ENCODE measurements around the gene BSN. TPM values are rescaled to one million over a fixed set of nuclear protein-coding genes. Genes with fewer than 3 reads are reported as not detected.

BSN gene
- total RNA-seq, 1 experiment from 2014 or later, result 0.14 TPM

DNA sequence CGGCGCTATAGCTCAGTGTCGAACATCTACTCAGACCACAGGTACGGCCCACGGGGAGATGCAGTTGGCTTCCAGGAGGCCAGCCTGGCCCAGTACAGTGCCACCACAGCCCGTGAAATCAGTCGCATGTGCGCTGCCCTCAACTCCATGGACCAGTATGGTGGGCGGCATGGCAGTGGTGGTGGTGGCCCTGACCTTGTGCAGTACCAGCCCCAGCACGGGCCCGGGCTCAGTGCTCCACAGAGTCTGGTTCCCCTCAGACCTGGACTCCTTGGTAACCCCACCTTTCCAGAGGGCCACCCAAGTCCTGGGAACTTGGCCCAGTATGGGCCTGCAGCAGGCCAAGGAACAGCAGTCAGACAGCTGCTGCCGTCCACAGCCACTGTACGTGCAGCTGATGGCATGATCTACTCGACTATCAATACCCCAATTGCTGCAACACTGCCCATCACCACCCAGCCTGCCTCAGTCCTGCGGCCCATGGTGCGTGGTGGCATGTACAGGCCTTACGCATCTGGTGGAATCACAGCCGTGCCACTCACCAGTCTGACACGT lies 101.5 kb downstream of the BSN start:
- H3K27me3 ChIP-seq, result no peaks in the 10 kb centered on the region
- no peaks in the 10 kb centered on the region; the same call in 1 of the 2 replicates for H3K4me1 ChIP-seq
- no peak overlapping the region for H3K27ac ChIP-seq
- H3K9me3 ChIP-seq (replicated peaks), result no peaks in the 10 kb centered on the region
- DNase-seq, result no peak
- no peaks in the 10 kb centered on the region for H3K36me3 ChIP-seq
- no peak overlapping the region for H3K4me3 ChIP-seq

GRCh38 chr3:49656541-49657112 lies 102.3 kb downstream of the BSN start:
- Histone ChIP-seq H3K27me3 (no peaks in the 10 kb centered on the region), H3K27ac (no peak overlapping the region), H3K9me3 (replicated peaks) (no peaks in the 10 kb centered on the region), H3K4me3 (no peak overlapping the region), H3K4me1 (no peaks in the 10 kb centered on the region; the same call in 1 of the 2 replicates), H3K36me3 (no peaks in the 10 kb centered on the region)
- DNase-seq, result peak; percentile 54 to 58

GRCh38 chr3:49657208-49657915 lies 103.1 kb downstream of the BSN start:
- no peak for DNase-seq
- Histone ChIP-seq H3K4me1 (no peaks in the 10 kb centered on the region; the same call in 1 of the 2 replicates), H3K27me3 (no peaks in the 10 kb centered on the region), H3K9me3 (replicated peaks) (no peaks in the 10 kb centered on the region), H3K36me3 (no peaks in the 10 kb centered on the region), H3K4me3 (no peak overlapping the region), H3K27ac (no peak overlapping the region)

DNA sequence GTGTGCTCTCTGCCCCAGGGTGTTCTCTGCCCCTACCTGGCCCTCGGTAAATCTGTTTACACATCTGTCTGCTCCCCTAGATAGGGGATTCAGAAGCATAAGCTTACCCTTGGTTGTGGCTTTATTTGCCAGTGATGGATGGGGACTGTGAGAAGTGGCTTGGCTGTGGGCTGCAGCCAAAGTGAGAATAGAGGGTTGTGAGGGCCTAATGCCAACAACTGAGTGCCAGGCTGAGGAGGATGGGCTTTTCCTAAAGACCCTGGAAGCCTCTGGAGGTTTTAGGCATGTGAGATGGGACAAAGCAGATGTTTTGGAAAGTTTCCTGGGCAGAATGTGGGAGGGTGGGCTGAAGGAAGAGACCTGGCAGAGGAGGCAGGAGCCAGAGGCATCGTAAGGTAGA lies 104.4 kb downstream of the BSN start:
- Histone ChIP-seq H3K27me3 (no peaks in the 10 kb centered on the region), H3K27ac (no peak overlapping the region), H3K9me3 (replicated peaks) (no peaks in the 10 kb centered on the region), H3K4me1 (no peaks in the 10 kb centered on the region; the same call in 1 of the 2 replicates), H3K36me3 (no peaks in the 10 kb centered on the region), H3K4me3 (no peak overlapping the region)
- DNase-seq, result no peak

DNA sequence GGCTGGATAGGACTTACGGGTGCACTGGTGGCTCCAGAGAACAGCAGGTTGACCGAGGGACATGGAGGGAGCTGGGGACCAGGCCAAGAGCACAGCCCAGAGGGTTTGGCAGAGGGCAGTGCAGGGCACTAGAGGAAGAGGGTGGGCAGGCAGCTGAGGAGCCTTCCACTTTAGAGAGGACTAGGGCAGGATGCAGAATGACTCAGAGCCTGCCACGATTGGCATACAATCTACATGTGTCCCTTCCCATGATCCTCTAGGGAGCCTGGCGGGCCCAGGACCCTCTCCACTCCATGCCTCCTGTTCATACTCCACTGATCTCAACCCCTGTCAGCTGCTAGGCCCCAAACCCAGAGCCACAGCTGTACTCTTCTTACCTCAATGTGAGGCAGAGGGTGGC lies 105.5 kb downstream of the BSN start:
- Histone ChIP-seq H3K4me3 (no peak overlapping the region), H3K27ac (no peak overlapping the region), H3K36me3 (no peaks in the 10 kb centered on the region), H3K27me3 (no peaks in the 10 kb centered on the region), H3K4me1 (no peaks in the 10 kb centered on the region; the same call in 1 of the 2 replicates), H3K9me3 (replicated peaks) (no peaks in the 10 kb centered on the region)
- DNase-seq, result no peak

DNA sequence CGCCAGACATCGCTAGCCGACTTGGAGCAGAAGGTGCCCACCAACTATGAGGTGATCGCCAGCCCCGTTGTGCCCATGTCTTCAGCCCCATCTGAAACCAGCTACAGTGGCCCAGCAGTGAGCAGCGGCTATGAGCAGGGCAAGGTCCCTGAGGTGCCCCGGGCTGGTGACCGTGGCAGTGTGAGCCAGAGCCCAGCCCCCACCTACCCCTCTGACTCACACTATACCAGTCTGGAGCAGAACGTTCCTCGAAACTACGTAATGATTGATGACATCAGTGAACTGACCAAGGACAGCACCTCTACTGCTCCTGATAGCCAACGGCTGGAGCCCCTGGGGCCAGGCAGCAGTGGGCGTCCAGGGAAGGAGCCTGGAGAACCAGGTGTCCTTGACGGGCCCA lies 107.0 kb downstream of the BSN start:
- H3K27me3 ChIP-seq, result no peaks in the 10 kb centered on the region
- no peaks in the 10 kb centered on the region; the same call in 1 of the 2 replicates for H3K4me1 ChIP-seq
- H3K27ac ChIP-seq, result no peak overlapping the region
- no peaks in the 10 kb centered on the region for H3K9me3 ChIP-seq (replicated peaks)
- no peak for DNase-seq
- no peaks in the 10 kb centered on the region for H3K36me3 ChIP-seq
- no peak overlapping the region for H3K4me3 ChIP-seq

GRCh38 chr3:49662021-49662420 lies 107.7 kb downstream of the BSN start:
- no peak overlapping the region for H3K4me3 ChIP-seq
- no peaks in the 10 kb centered on the region for H3K4me1 ChIP-seq
- H3K9me3 ChIP-seq (replicated peaks), result no peaks in the 10 kb centered on the region
- no peak overlapping the region for H3K27ac ChIP-seq
- H3K36me3 ChIP-seq, result no peaks in the 10 kb centered on the region
- no peak for DNase-seq
- H3K27me3 ChIP-seq, result no peaks in the 10 kb centered on the region

DNA sequence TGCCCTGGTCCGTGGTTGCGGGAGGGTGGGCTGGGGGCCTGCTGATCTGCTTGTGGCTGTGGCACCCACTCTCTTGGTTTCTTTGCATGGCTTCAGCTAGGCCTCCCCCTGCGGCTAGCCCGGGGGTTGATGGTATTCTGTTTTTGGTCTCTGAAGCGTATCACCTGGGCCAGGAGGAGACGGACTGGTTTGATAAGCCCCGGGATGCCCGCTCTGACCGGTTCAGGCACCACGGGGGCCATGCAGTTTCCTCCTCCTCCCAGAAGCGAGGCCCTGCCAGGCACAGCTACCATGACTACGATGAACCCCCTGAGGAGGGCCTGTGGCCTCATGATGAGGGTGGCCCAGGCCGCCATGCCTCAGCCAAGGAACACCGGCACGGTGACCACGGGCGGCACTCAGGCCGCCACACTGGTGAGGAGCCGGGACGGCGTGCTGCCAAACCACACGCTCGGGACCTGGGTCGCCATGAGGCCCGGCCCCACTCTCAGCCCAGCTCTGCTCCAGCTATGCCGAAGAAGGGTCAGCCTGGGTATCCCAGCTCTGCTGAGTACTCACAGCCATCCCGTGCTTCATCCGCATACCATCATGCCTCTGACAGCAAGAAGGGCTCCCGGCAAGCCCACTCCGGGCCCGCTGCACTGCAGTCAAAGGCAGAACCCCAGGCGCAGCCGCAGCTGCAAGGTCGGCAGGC lies 108.6 kb downstream of the BSN start:
- Histone ChIP-seq H3K4me3 (no peak overlapping the region), H3K36me3 (no peaks in the 10 kb centered on the region), H3K27ac (no peak overlapping the region), H3K27me3 (no peaks in the 10 kb centered on the region), H3K4me1 (no peaks in the 10 kb centered on the region), H3K9me3 (replicated peaks) (no peaks in the 10 kb centered on the region)
- no peak for DNase-seq

DNA sequence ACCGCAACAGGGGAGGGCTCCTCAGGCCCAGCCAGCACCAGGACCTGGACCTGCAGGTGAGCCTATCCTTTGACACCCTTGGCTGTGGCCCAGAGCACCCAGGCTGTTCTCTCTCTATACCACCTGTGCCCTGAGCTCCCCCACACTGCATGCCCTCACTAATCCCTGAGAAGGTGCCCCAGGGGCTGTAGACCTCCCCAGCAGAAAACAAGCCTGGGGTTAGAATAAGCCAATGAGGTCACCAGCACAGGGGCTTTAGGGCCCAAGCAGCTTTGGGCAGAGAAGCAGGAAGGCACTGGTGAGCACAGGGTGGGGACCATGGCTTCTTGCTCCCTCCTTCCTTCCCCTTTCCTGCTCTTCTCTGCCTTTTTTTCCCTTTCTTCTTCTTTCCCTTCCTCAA lies 109.6 kb downstream of the BSN start:
- H3K36me3 ChIP-seq, result no peaks in the 10 kb centered on the region
- no peak overlapping the region for H3K4me3 ChIP-seq
- no peaks in the 10 kb centered on the region for H3K9me3 ChIP-seq (replicated peaks)
- no peak for DNase-seq
- no peaks in the 10 kb centered on the region for H3K27me3 ChIP-seq
- no peaks in the 10 kb centered on the region for H3K4me1 ChIP-seq
- H3K27ac ChIP-seq, result no peak overlapping the region

GRCh38 chr3:49664300-49664699 lies 110.0 kb downstream of the BSN start:
- Histone ChIP-seq H3K27me3 (no peaks in the 10 kb centered on the region), H3K4me3 (no peak overlapping the region), H3K9me3 (replicated peaks) (no peaks in the 10 kb centered on the region), H3K36me3 (no peaks in the 10 kb centered on the region), H3K27ac (no peak overlapping the region), H3K4me1 (no peaks in the 10 kb centered on the region)
- no peak for DNase-seq

DNA sequence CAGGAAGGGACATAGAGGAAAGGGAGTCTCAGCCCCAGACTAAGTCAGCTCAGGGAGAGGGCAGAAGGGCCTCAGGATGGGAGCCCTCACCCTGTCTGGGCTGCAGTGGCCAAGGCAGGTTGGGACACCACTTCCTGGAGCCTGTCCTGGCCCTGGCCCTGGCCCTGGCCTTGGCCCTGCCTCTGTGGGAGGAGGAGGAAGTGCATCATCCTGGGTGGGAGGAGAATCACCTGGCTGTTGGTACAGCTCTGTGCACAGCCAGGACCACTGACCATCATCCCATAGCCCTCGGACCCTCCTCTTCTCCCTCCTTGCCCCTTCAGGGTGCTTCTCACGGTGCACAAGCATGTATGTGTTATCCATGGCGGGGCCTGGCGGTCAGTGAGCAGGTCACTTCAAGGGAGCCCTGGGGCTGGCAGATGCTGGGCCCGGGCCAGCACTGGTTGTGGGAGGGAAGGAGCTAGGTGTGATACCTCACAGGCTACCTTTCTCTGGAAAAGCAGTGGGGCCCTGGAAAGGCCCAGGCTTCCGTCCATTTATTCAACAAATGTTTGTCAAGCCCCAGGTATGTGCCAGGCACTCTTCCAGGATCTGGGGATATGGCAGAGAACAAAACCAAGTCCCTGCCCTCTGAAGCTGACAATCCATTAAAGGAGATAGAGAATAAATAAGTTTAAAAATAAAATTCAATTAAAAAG lies 111.7 kb downstream of the BSN start:
- no peaks in the 10 kb centered on the region for H3K27me3 ChIP-seq
- H3K4me1 ChIP-seq, result no peaks in the 10 kb centered on the region
- H3K9me3 ChIP-seq (replicated peaks), result no peaks in the 10 kb centered on the region
- no peaks in the 10 kb centered on the region for H3K36me3 ChIP-seq
- H3K4me3 ChIP-seq, result no peak overlapping the region
- no peak overlapping the region for H3K27ac ChIP-seq
- no peak for DNase-seq

DNA sequence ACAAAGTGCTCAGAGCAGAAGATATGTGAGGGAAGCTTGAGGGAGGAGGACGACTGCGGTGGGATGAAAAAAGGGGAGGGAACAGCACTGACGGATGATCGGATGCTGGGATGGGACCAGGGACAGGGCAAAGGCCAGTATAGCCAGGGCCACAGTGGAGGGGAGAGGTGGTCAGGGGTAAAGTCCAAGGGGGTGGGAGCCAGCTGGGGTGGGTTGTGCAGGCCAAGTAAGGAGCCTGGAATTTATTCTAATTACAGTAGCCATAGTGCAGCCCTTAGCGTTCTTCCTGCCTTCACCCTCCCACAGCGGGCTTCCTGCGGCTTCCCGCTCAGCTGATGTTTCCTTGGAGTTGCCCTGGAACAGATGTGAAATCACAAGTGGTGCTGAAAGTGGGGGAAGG lies 112.3 kb downstream of the BSN start:
- Histone ChIP-seq H3K27ac (no peak overlapping the region), H3K36me3 (no peaks in the 10 kb centered on the region), H3K4me3 (no peak overlapping the region), H3K27me3 (no peaks in the 10 kb centered on the region), H3K4me1 (no peaks in the 10 kb centered on the region), H3K9me3 (replicated peaks) (no peaks in the 10 kb centered on the region)
- DNase-seq, result peak in 1 of 2 experiments; percentile 18

DNA sequence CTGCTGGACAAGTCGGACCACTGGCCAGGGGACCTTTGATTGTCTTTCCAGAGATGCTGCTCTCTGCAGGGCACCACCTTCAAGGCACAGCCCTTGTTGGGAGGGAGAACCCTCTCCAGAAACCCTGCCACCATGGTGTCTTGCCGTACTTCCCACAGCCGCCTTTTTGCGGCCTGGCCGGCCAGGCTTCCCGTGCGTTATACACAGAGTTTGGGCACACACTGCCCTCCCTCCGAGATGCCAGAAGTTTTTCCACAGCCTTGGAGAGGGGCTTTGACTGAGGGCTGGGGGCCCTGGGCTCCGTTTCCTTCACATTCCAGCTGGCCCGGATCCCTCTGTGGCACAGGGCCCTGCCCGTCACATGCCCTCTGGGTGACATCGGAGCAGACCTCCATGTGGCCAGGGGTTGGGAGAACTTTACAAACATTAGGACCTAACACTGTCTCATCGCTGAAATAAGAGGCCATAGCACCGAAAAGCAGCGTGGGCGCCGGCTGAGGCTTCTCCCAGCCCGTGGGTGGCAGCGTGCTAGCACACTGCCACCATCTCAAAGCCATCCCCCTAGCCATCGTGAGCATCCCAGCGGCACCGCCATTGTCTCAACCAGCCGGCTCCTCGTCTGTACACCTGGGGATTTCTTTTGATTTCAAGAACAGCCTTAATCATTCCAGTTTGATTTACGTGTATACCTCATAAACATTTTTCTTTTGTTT lies 113.6 kb downstream of the BSN start:
- Histone ChIP-seq H3K27me3 (no peaks in the 10 kb centered on the region), H3K4me1 (no peaks in the 10 kb centered on the region), H3K9me3 (replicated peaks) (no peaks in the 10 kb centered on the region), H3K4me3 (no peak overlapping the region), H3K36me3 (no peaks in the 10 kb centered on the region), H3K27ac (no peak overlapping the region)
- no peak for DNase-seq

DNA sequence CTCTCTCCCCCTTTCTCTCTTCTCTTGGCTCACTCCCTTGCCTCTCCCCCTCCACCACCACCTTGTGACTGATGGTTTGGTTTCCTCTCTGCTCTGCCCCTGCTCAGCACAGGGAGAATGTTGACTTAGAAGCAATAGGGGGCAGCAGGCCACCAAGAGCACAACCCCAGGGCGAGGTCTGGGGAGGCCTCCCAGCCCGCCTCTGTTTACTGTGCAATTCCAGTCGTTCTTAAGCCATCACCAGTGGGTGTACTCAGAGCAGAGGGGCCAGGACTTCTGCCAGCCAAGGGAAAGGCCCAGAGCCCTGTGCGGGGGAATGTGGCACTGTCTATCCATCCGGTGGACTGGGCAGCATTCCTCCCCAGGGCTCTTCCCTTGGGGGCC lies 114.1 kb downstream of the BSN start:
- no peak for DNase-seq
- H3K4me1 ChIP-seq, result no peaks in the 10 kb centered on the region
- no peaks in the 10 kb centered on the region for H3K9me3 ChIP-seq (replicated peaks)
- no peaks in the 10 kb centered on the region for H3K36me3 ChIP-seq
- no peak overlapping the region for H3K4me3 ChIP-seq
- H3K27ac ChIP-seq, result no peak overlapping the region
- H3K27me3 ChIP-seq, result no peaks in the 10 kb centered on the region

All from SJCRH30 (cell line).